Thyroid gland (tissue), 4 donors: ENCODE data around the gene DENND1A.

Source experiments
- POLR2A ChIP-seq, 2 donors: fragments of 450-650 bp; IDR thresholded peaks; one replicate each; pipeline ENCODE4 v1.6.1; 2017; ENCODE audit warnings: antibody characterized with exemption in 2 of 2, mild to moderate bottlenecking in 2 of 2, moderate library complexity in 1 of 2
- TF ChIP-seq, protein P1 (sequence below), 6 experiments: fragments of 200-600 bp in 3 of 6; fragments of 450-650 bp in 3 of 6; sonication (generic) in 3 of 6; IDR thresholded peaks; one replicate each; pipeline ENCODE4 v1.5.1; 2016 to 2019; ENCODE audit warnings: antibody characterized with exemption in 6 of 6, mild to moderate bottlenecking in 2 of 6, inconsistent platforms in 1 of 6, moderate library complexity in 1 of 6

DNA sequence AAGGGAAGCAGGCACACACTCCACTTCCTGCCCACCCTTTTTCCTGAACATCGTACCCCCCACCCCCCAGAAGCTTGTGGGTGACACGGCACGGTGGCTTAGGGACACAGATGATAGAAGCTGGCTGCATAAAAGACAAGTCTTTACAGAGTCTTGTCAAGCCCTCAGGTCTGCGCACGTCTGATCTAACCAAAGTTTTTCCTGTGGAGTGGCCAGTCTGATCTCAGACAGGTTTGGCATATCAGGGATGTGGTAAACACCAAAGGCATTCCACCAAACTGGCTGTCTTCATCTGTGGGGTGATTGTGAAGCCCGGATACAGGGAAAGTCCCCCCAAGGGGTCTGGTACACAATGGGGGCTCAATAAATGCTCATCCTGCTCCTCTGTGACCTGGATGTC is 523.9 kb downstream of the DENND1A start:
- TF ChIP-seq, protein P1, sequence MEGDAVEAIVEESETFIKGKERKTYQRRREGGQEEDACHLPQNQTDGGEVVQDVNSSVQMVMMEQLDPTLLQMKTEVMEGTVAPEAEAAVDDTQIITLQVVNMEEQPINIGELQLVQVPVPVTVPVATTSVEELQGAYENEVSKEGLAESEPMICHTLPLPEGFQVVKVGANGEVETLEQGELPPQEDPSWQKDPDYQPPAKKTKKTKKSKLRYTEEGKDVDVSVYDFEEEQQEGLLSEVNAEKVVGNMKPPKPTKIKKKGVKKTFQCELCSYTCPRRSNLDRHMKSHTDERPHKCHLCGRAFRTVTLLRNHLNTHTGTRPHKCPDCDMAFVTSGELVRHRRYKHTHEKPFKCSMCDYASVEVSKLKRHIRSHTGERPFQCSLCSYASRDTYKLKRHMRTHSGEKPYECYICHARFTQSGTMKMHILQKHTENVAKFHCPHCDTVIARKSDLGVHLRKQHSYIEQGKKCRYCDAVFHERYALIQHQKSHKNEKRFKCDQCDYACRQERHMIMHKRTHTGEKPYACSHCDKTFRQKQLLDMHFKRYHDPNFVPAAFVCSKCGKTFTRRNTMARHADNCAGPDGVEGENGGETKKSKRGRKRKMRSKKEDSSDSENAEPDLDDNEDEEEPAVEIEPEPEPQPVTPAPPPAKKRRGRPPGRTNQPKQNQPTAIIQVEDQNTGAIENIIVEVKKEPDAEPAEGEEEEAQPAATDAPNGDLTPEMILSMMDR (IDR thresholded peaks at IDR 0.05), result no peak
- no peak for TF ChIP-seq POLR2A (IDR thresholded peaks at IDR 0.05)
